CD14-positive monocyte (primary cell): Measurements from ENCODE around the gene SLC22A4. TPM values are rescaled to one million over a fixed set of nuclear protein-coding genes. Genes with fewer than 3 reads are reported as not detected.

Source experiments
- DNase-seq, 3 donors: peaks; one replicate each; pipeline ENCODE4 v3.0.0-alpha.2; 2011 to 2022
- H2AFZ ChIP-seq: 2 replicates; pipeline ENCODE4 v1.6.0; 2012; ENCODE audit warnings: mild to moderate bottlenecking, low read depth, low read length, inconsistent platforms; ENCODE audit not compliant: insufficient read depth, poor library complexity, severe bottlenecking
- H3K27ac ChIP-seq, 2 donors: 1 replicate in 1 of 2; 2 replicates in 1 of 2; pipeline ENCODE4 v1.5.1; 2012 to 2013; ENCODE audit warnings: low read length in 2 of 2, control low read depth in 1 of 2, inconsistent platforms in 1 of 2, low read depth in 1 of 2, mild to moderate bottlenecking in 1 of 2
- H3K27me3 ChIP-seq, 2 donors: one replicate each; pipeline versions ENCODE4 v1.6.0 to v1.6.1; 2011 to 2013; ENCODE audit warnings: low read length in 2 of 2; ENCODE audit not compliant: control insufficient read depth in 2 of 2, insufficient read depth in 2 of 2
- H3K36me3 ChIP-seq, 2 donors: replicated peaks in 1 of 2; 1 replicate in 1 of 2; 2 replicates in 1 of 2; pipeline versions ENCODE4 v1.5.1 to v1.6.1; 2012 to 2013; ENCODE audit warnings: low read length in 2 of 2, control low read depth in 1 of 2, inconsistent platforms in 1 of 2, mild to moderate bottlenecking in 1 of 2; ENCODE audit not compliant: insufficient read depth in 2 of 2, control insufficient read depth in 1 of 2
- H3K4me1 ChIP-seq, 2 donors: 1 replicate in 1 of 2; 2 replicates in 1 of 2; pipeline versions ENCODE4 v1.5.1 to v1.6.1; 2012 to 2013; ENCODE audit warnings: low read length in 2 of 2, control low read depth in 1 of 2, inconsistent platforms in 1 of 2, mild to moderate bottlenecking in 1 of 2, moderate library complexity in 1 of 2; ENCODE audit not compliant: insufficient read depth in 2 of 2, control insufficient read depth in 1 of 2
- H3K4me2 ChIP-seq: replicated peaks from 2 replicates; pipeline ENCODE3; 2012; ENCODE audit warnings: low read length, moderate library complexity, mild to moderate bottlenecking; ENCODE audit not compliant: poor library complexity, severe bottlenecking; ENCODE audit errors: extremely low read depth
- H3K4me3 ChIP-seq, 3 experiments: fragments of 200-600 bp in 1 of 3; sonication (generic) in 1 of 3; replicated peaks in 1 of 3; 1 replicate in 2 of 3; 2 replicates in 1 of 3; pipeline ENCODE4 v1.5.1; 2011 to 2013; ENCODE audit warnings: low read length in 3 of 3, mild to moderate bottlenecking in 3 of 3, control low read depth in 2 of 3, low read depth in 2 of 3, inconsistent platforms in 1 of 3, moderate library complexity in 1 of 3
- H3K79me2 ChIP-seq: 2 replicates; pipeline ENCODE4 v1.6.0; 2012; ENCODE audit warnings: mild to moderate bottlenecking, control low read depth, inconsistent platforms, low read length, moderate library complexity; ENCODE audit not compliant: insufficient read depth
- H3K9ac ChIP-seq: 2 replicates; pipeline ENCODE4 v1.6.0; 2017; ENCODE audit warnings: low read length, mild to moderate bottlenecking; ENCODE audit not compliant: insufficient read depth, poor library complexity, severe bottlenecking
- H3K9me3 ChIP-seq, 2 donors: replicated peaks in 1 of 2; 1 replicate in 1 of 2; 2 replicates in 1 of 2; pipeline versions ENCODE4 v1.5.1 to v1.6.1; 2012 to 2013; ENCODE audit warnings: low read length in 2 of 2, control low read depth in 1 of 2; ENCODE audit not compliant: control insufficient read depth in 1 of 2, insufficient read depth in 1 of 2
- H4K20me1 ChIP-seq: 2 replicates; pipeline ENCODE4 v1.6.0; 2012; ENCODE audit warnings: mild to moderate bottlenecking, low read length, control low read depth, moderate library complexity; ENCODE audit not compliant: insufficient read depth
- H3K27ac Mint-ChIP-seq, 7 donors: one replicate each; pipeline ENCODE4 v1.8.0; 2020; ENCODE audit warnings: mild to moderate bottlenecking in 7 of 7, mixed read lengths in 7 of 7, moderate library complexity in 6 of 7, inconsistent platforms in 2 of 7
- H3K27me3 Mint-ChIP-seq, 3 donors: one replicate each; pipeline ENCODE4 v1.8.0; 2021 to 2022; ENCODE audit warnings: low read depth in 3 of 3, mild to moderate bottlenecking in 3 of 3, mixed read lengths in 3 of 3, moderate library complexity in 3 of 3, inconsistent platforms in 1 of 3
- H3K36me3 Mint-ChIP-seq, 2 donors: one replicate each; pipeline ENCODE4 v1.8.0; 2020; ENCODE audit warnings: mixed read lengths in 2 of 2, inconsistent platforms in 1 of 2, mild to moderate bottlenecking in 1 of 2
- H3K4me1 Mint-ChIP-seq: one replicate; pipeline ENCODE4 v1.8.0; 2020; ENCODE audit warnings: mild to moderate bottlenecking, mixed read lengths
- H3K4me3 Mint-ChIP-seq, 2 donors: one replicate each; pipeline ENCODE4 v1.8.0; 2020; ENCODE audit warnings: mild to moderate bottlenecking in 2 of 2, mixed read lengths in 2 of 2, moderate library complexity in 1 of 2
- H3K9me3 Mint-ChIP-seq, 7 donors: one replicate each; pipeline ENCODE4 v1.8.0; 2020 to 2022; ENCODE audit warnings: mixed read lengths in 7 of 7, mild to moderate bottlenecking in 6 of 7, moderate library complexity in 6 of 7, inconsistent platforms in 2 of 7
- CTCF ChIP-seq: fragments of 200-600 bp; IDR thresholded peaks from one replicate; pipeline ENCODE4 v1.8.0; 2022; ENCODE audit warnings: antibody characterized with exemption, mild to moderate bottlenecking
- WGBS: methylation state at CpG from one replicate; pipeline ENCODE4 v1.1.5; 2013; ENCODE audit warnings: missing lambda C conversion rate; ENCODE audit not compliant: insufficient coverage; 5-methylcytosine and 5-hydroxymethylcytosine counted together
- intact Hi-C, 2 donors: fragments of 100-400 bp; cut with micrococcal nuclease; formaldehyde crosslinking; loops; one replicate each; pipeline versions ENCODE4 v1.15.0 to v1.15.1; 2023
- polyA plus RNA-seq, 3 donors: library from polyadenylated mRNA; depleted of rRNA in 1 of 3; unstranded in 2 of 3; stranded (reverse) in 1 of 3; fragments of 300-500 nt in 2 of 3; fragments of >200 nt in 1 of 3; fragmentation: Illumina TruSeq in 2 of 3; gene quantifications; 1 replicate in 2 of 3; 2 replicates in 1 of 3; pipeline ENCODE4 v1.2.3, GENCODE V29; 2012 to 2021

SLC22A4 gene
- polyA plus RNA-seq, 3 donors = 7.2 to 13.0 (median 12.2) TPM

DNA sequence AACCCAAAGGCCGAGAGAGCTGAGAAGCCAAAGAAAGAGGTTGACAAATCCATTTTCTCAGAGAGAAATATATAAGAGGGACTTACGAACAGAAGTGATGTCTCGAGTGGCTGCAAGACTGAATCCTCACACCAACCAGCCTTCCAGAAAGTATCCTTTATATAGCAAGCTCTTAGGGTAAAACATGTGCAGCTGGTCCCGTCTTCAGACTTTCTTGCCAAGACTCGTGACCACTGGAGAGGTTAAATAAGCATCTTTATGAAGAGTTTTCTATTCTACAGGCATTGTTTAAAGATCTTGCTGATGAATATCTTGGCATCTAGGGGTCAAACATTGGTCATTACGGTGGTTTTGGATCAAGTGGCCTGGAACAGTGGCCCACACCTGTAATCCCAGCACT, 16.9 kb upstream of the SLC22A4 start:
- no peaks in the 10 kb centered on the region for H3K36me3 ChIP-seq
- H4K20me1 ChIP-seq = peaks cover under 1% of the 10 kb centered on the region
- intact Hi-C loops = loop anchor here in 1 of 2 donors (10.0 kb wide), 1 partner anchor 48 kb away; no protein-coding TSS in a partner anchor
- Mint-ChIP-seq H3K27ac (no peak overlapping the region), H3K4me3 (no peak overlapping the region), H3K9me3 (peaks cover 0 to 8% (median 4%) of the 10 kb centered on the region in 7 donors), H3K36me3 (peaks cover 2% of the 10 kb centered on the region in 2 donors), H3K4me1 (peaks cover 38% of the 10 kb centered on the region), H3K27me3 (peaks cover 2 to 6% (median 3%) of the 10 kb centered on the region in 3 donors)
- peaks cover 19 to 35% of the 10 kb centered on the region in 2 donors for H3K4me1 ChIP-seq
- TF ChIP-seq CTCF = no peak
- H3K27ac ChIP-seq = no peak overlapping the region
- H3K4me3 ChIP-seq = no peak overlapping the region
- no peaks in the 10 kb centered on the region for H3K27me3 ChIP-seq
- no peaks in the 10 kb centered on the region for H3K9me3 ChIP-seq
- no peak overlapping the region for H3K9ac ChIP-seq
- no peak overlapping the region for H3K4me2 ChIP-seq
- H3K79me2 ChIP-seq = no peaks in the 10 kb centered on the region
- no peak for DNase-seq
- no peak overlapping the region for H2AFZ ChIP-seq
- 43% methylated on average over 1 of the region's 6 CpGs for WGBS

DNA sequence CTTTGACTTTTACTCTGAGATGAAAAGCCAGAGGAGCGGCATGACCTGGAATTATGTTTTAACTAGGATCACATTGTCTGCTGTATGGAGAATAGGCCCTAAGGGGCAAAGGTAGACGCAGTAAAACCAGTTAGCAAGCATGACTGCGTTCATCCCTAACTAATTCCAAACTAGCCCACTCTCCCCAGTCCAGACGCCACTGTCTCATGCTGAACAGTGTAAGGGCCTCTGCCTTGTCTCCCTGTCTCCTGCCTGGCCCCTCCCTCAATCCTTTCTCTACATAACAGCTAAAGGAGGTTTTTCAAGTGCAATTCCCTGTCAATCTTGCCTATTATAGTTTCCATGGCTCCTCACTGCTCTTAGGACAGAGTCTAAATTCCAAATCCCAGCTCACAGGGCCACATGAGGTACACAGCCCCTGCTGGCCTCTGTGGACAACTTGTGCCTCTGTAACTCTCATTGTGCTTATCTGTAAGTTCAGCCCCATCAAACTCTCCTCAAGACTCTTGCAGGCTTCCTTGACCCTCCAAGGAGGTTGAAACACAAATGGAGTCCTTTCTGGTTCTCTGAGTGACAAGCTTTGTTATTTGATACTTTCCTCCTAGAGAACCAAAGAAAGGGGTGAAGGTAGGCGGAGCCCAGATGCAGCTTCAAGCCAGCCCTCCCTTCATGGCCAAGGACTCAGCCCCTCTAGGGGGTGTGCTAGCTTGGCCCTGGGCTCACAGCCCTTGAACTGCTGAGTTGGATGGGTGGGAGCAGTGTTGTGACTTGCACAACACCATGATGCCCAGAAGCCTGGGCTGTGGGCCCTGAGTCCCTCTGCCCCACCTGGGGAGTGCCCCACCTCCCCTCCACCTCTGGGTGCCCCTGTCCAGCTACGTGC, 16.0 kb upstream of the SLC22A4 start:
- H4K20me1 ChIP-seq = peaks cover 6% of the 10 kb centered on the region
- DNase-seq = no peak
- peaks cover 32% of the 10 kb centered on the region for H3K4me1 Mint-ChIP-seq
- no peaks in the 10 kb centered on the region for H3K36me3 ChIP-seq
- no peaks in the 10 kb centered on the region for H3K79me2 ChIP-seq
- no peak overlapping the region for H2AFZ ChIP-seq
- peaks cover 2% of the 10 kb centered on the region in 2 donors for H3K36me3 Mint-ChIP-seq
- intact Hi-C loops = loop anchor here in 1 of 2 donors (10.0 kb wide), 1 partner anchor 47 kb away; no protein-coding TSS in a partner anchor
- H3K9ac ChIP-seq = no peak overlapping the region
- H3K4me3 ChIP-seq = no peak overlapping the region
- no peak overlapping the region for H3K4me3 Mint-ChIP-seq
- no peak overlapping the region for H3K4me2 ChIP-seq
- H3K27ac ChIP-seq = no peak overlapping the region
- TF ChIP-seq CTCF = no peak
- no peaks in the 10 kb centered on the region for H3K9me3 ChIP-seq
- H3K4me1 ChIP-seq = peaks cover 16 to 30% of the 10 kb centered on the region in 2 donors
- no peak overlapping the region for H3K27ac Mint-ChIP-seq
- 89% methylated on average over 3 of the region's 6 CpGs for WGBS
- H3K9me3 Mint-ChIP-seq = peaks cover 0 to 11% (median 4%) of the 10 kb centered on the region in 7 donors
- H3K27me3 Mint-ChIP-seq = peaks cover 0 to 4% (median 3%) of the 10 kb centered on the region in 3 donors
- H3K27me3 ChIP-seq = no peaks in the 10 kb centered on the region
